ENCODE measurements around the gene RFPL3.

- TF ChIP-seq POLR2A (IDR thresholded peaks at IDR 0.05; ENCODE audit: low read depth, low read length), result no peak
- TF ChIP-seq POLR2AphosphoS5 (IDR thresholded peaks at IDR 0.05; ENCODE audit: low read depth, low read length), result no peak
Observed at GRCh38 chr22:32348031-32348611, 9.5 kb upstream of the RFPL3 start.

Measured in GM12892 (cell line).